ENCODE measurements around the gene IQCE. TPM values are rescaled to one million over a fixed set of nuclear protein-coding genes. Genes with fewer than 3 reads are reported as not detected.

IQCE gene
- polyA plus RNA-seq, 1 donor from 2014 or later = 21.2 TPM

GRCh38 chr7:2601065-2601464 is 42.3 kb downstream of the IQCE start:
- no peaks in the 10 kb centered on the region for H4K20me1 ChIP-seq (ENCODE audit: insufficient read depth)
- no peaks in the 10 kb centered on the region for H3K27me3 ChIP-seq (ENCODE audit: insufficient read depth, low read depth, low read length)
- H3K9ac ChIP-seq (ENCODE audit: low read length) = no peak overlapping the region
- H3K27ac ChIP-seq (ENCODE audit: low read length) = no peak overlapping the region
- no peaks in the 10 kb centered on the region for H3K9me2 ChIP-seq (ENCODE audit: insufficient read depth, low read length)
- no peaks in the 10 kb centered on the region for H3K9me3 ChIP-seq (ENCODE audit: low read length)
- no peak overlapping the region for H2AFZ ChIP-seq (ENCODE audit: low read depth, low read length)
- H3K79me2 ChIP-seq (replicated peaks; ENCODE audit: insufficient read depth, low read length) = no peaks in the 10 kb centered on the region
- TF ChIP-seq MXI1 (conservative IDR thresholded peaks at IDR 0.05; ENCODE audit: poor library complexity, severe bottlenecking) (no peak), CTCF (IDR thresholded peaks at IDR 0.05; ENCODE audit: poor library complexity, severe bottlenecking) (no peak), SMC3 (conservative IDR thresholded peaks at IDR 0.05; ENCODE audit: poor library complexity) (no peak), RAD21 (conservative IDR thresholded peaks at IDR 0.05) (no peak), TAF1 (IDR thresholded peaks at IDR 0.05; ENCODE audit: low read depth) (no peak), EZH2 (IDR thresholded peaks at IDR 0.05; ENCODE audit: borderline replicate concordance, insufficient read depth, low read length, poor library complexity, severe bottlenecking) (no peak), EP300 (conservative IDR thresholded peaks at IDR 0.05; ENCODE audit: poor library complexity, severe bottlenecking) (no peak), POLR2AphosphoS5 (IDR thresholded peaks at IDR 0.05) (no peak)
- TF ChIP-seq, protein P1, sequence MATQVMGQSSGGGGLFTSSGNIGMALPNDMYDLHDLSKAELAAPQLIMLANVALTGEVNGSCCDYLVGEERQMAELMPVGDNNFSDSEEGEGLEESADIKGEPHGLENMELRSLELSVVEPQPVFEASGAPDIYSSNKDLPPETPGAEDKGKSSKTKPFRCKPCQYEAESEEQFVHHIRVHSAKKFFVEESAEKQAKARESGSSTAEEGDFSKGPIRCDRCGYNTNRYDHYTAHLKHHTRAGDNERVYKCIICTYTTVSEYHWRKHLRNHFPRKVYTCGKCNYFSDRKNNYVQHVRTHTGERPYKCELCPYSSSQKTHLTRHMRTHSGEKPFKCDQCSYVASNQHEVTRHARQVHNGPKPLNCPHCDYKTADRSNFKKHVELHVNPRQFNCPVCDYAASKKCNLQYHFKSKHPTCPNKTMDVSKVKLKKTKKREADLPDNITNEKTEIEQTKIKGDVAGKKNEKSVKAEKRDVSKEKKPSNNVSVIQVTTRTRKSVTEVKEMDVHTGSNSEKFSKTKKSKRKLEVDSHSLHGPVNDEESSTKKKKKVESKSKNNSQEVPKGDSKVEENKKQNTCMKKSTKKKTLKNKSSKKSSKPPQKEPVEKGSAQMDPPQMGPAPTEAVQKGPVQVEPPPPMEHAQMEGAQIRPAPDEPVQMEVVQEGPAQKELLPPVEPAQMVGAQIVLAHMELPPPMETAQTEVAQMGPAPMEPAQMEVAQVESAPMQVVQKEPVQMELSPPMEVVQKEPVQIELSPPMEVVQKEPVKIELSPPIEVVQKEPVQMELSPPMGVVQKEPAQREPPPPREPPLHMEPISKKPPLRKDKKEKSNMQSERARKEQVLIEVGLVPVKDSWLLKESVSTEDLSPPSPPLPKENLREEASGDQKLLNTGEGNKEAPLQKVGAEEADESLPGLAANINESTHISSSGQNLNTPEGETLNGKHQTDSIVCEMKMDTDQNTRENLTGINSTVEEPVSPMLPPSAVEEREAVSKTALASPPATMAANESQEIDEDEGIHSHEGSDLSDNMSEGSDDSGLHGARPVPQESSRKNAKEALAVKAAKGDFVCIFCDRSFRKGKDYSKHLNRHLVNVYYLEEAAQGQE (IDR thresholded peaks at IDR 0.05; ENCODE audit: borderline replicate concordance) = no peak
- no peaks in the 10 kb centered on the region for H3K36me3 ChIP-seq (ENCODE audit: insufficient read depth, low read length)
- H3K4me3 ChIP-seq (ENCODE audit: low read length) = no peak overlapping the region
- no peak overlapping the region for H3K4me2 ChIP-seq (ENCODE audit: low read length)
- H3F3A ChIP-seq (ENCODE audit: insufficient read depth, low read length, poor library complexity, severe bottlenecking) = no peaks in the 10 kb centered on the region

- Histone ChIP-seq H3F3A (ENCODE audit: insufficient read depth, low read length, poor library complexity, severe bottlenecking) (no peaks in the 10 kb centered on the region), H3K4me3 (ENCODE audit: low read length) (no peak overlapping the region), H3K9me2 (ENCODE audit: insufficient read depth, low read length) (no peaks in the 10 kb centered on the region), H4K20me1 (ENCODE audit: insufficient read depth) (no peaks in the 10 kb centered on the region), H3K36me3 (ENCODE audit: insufficient read depth, low read length) (no peaks in the 10 kb centered on the region), H3K4me2 (ENCODE audit: low read length) (no peak overlapping the region), H2AFZ (ENCODE audit: low read depth, low read length) (no peak overlapping the region), H3K27ac (ENCODE audit: low read length) (no peak overlapping the region), H3K27me3 (ENCODE audit: insufficient read depth, low read depth, low read length) (no peaks in the 10 kb centered on the region), H3K9ac (ENCODE audit: low read length) (no peak overlapping the region), H3K9me3 (ENCODE audit: low read length) (no peaks in the 10 kb centered on the region), H3K79me2 (replicated peaks; ENCODE audit: insufficient read depth, low read length) (no peaks in the 10 kb centered on the region)
- TF ChIP-seq POLR2AphosphoS5 (IDR thresholded peaks at IDR 0.05) (no peak), EP300 (conservative IDR thresholded peaks at IDR 0.05; ENCODE audit: poor library complexity, severe bottlenecking) (no peak), CTCF (IDR thresholded peaks at IDR 0.05; ENCODE audit: poor library complexity, severe bottlenecking) (no peak), RAD21 (conservative IDR thresholded peaks at IDR 0.05) (no peak), SMC3 (conservative IDR thresholded peaks at IDR 0.05; ENCODE audit: poor library complexity) (no peak), EZH2 (IDR thresholded peaks at IDR 0.05; ENCODE audit: borderline replicate concordance, insufficient read depth, low read length, poor library complexity, severe bottlenecking) (no peak), MXI1 (conservative IDR thresholded peaks at IDR 0.05; ENCODE audit: poor library complexity, severe bottlenecking) (no peak)
- TF ChIP-seq, protein P1 (IDR thresholded peaks at IDR 0.05; ENCODE audit: borderline replicate concordance) = no peak
These were observed 43.1 kb downstream of the IQCE start for GRCh38 chr7:2601907-2602306.

Data from neural cell (in vitro differentiated cells).